GM12892 (cell line): Measurements from ENCODE around the gene UBN1.

ENCODE experiments used
- DNase-seq: peaks from one replicate; pipeline ENCODE4 v3.0.0; 2011; ENCODE audit not compliant: insufficient read length
- FAIRE-seq: peaks from 2 replicates; lab custom pipeline; 2011; peaks lifted over from hg19 to GRCh38; lab: Jason Lieb, UNC
- POLR2A ChIP-seq: IDR thresholded peaks from 2 replicates; pipeline ENCODE4 v1.6.1; 2011; ENCODE audit warnings: low read depth, low read length, control low read depth
- POLR2AphosphoS5 ChIP-seq: IDR thresholded peaks from 2 replicates; pipeline ENCODE4 v1.6.1; 2011; ENCODE audit warnings: low read depth, low read length, control low read depth
- TAF1 ChIP-seq: IDR thresholded peaks from 2 replicates; pipeline ENCODE4 v1.6.1; 2011; ENCODE audit warnings: low read depth, mild to moderate bottlenecking, control low read depth, low read length, borderline replicate concordance

UBN1 gene

GRCh38 chr16:4865231-4865860 lies 18.1 kb downstream of the UBN1 start:
- no peak for TF ChIP-seq POLR2A
- no peak for TF ChIP-seq TAF1
- no peak for TF ChIP-seq POLR2AphosphoS5
- no peak for DNase-seq
- FAIRE-seq, result no peak

GRCh38 chr16:4866586-4866985 lies 19.3 kb downstream of the UBN1 start:
- no peak for TF ChIP-seq POLR2AphosphoS5
- no peak for TF ChIP-seq POLR2A
- no peak for TF ChIP-seq TAF1
- FAIRE-seq (no peak), DNase-seq (no peak)

GRCh38 chr16:4868026-4868425 lies 20.7 kb downstream of the UBN1 start:
- DNase-seq (no peak), FAIRE-seq (no peak)
- TF ChIP-seq TAF1, result no peak
- TF ChIP-seq POLR2A, result no peak
- TF ChIP-seq POLR2AphosphoS5, result no peak

- FAIRE-seq, result no peak
- TF ChIP-seq TAF1 (no peak), POLR2A (no peak), POLR2AphosphoS5 (no peak)
- no peak for DNase-seq
Measured at GRCh38 chr16:4868535-4868934, 21.3 kb downstream of the UBN1 start.

GRCh38 chr16:4869147-4869805 lies 22.0 kb downstream of the UBN1 start:
- TF ChIP-seq POLR2A (no peak), POLR2AphosphoS5 (no peak), TAF1 (no peak)
- no peak for DNase-seq
- FAIRE-seq, result no peak

GRCh38 chr16:4870138-4870671 lies 22.9 kb downstream of the UBN1 start:
- DNase-seq, result no peak
- TF ChIP-seq TAF1 (no peak), POLR2AphosphoS5 (no peak), POLR2A (no peak)
- FAIRE-seq, result no peak

- no peak for DNase-seq
- no peak for TF ChIP-seq POLR2AphosphoS5
- no peak for TF ChIP-seq TAF1
- TF ChIP-seq POLR2A, result no peak
- FAIRE-seq, result no peak
Measured at GRCh38 chr16:4871071-4871470, 23.8 kb downstream of the UBN1 start.

GRCh38 chr16:4873091-4873490 lies 25.8 kb downstream of the UBN1 start:
- no peak for TF ChIP-seq TAF1
- TF ChIP-seq POLR2AphosphoS5, result no peak
- FAIRE-seq (no peak), DNase-seq (no peak)

- DNase-seq (no peak), FAIRE-seq (no peak)
- TF ChIP-seq POLR2AphosphoS5 (no peak), POLR2A (no peak), TAF1 (no peak)
Measured at GRCh38 chr16:4874666-4875065, 27.4 kb downstream of the UBN1 start.

GRCh38 chr16:4876646-4877379 lies 29.5 kb downstream of the UBN1 start:
- FAIRE-seq, result no peak
- TF ChIP-seq POLR2A (no peak), POLR2AphosphoS5 (no peak), TAF1 (no peak)
- no peak for DNase-seq

- DNase-seq (no peak), FAIRE-seq (no peak)
- TF ChIP-seq POLR2AphosphoS5, result no peak
- no peak for TF ChIP-seq TAF1
- TF ChIP-seq POLR2A, result no peak
Measured at GRCh38 chr16:4877380-4877685, 30.1 kb downstream of the UBN1 start.
